ENCODE measurements around the gene CTSW.

DNA sequence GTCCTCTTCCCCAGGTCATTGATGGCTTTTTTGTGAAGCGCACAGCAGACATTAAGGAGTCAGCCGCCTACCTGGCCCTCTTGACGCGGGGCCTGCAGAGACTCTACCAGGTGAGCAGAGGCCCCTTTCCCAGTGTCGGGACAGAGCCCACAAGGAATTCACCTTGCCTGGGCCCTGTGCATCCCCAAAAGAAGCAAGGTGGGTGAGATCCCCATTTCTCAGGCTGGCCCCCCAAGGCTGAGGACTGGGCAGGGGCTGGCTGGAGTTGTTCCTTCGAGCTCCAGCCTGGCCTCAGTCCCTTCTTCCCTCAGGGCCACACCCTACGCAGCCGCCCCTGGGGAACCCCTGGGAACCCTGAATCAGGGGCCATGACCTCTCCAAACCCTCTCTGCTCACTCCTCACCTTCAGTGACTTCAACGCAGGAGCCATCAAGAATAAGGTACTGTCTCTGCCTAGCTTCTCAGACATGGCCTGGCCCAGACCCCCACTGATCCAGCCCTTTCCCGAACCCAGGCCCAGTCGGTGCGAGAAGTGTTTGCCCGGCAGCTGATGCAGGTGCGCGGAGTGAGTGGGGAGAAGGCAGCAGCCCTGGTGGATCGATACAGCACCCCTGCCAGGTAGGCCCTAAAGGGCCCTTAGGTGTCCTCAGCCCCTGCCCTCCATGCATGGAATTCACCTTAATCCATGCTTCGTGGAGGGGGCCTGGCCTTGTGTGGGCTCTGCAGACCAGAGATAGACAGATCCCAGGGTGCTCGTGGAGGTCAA, 14.7 kb upstream of the CTSW start:
- TF ChIP-seq POLR2A (IDR thresholded peaks at IDR 0.05; ENCODE audit: low read length), result no peak
- no peak for TF ChIP-seq GATA1 (IDR thresholded peaks at IDR 0.05; ENCODE audit: low read depth, low read length)

All from erythroblast (primary cell).